K562 (cell line): ENCODE measurements around the gene ACP5. TPM values are rescaled to one million over a fixed set of nuclear protein-coding genes. Genes with fewer than 3 reads are reported as not detected.

Experiments
- AFF1 ChIP-seq, 2 experiments: fragments of 450-650 bp; IDR thresholded peaks; 2 replicates each; pipeline ENCODE4 v1.6.1; 2018; ENCODE audit warnings: mild to moderate bottlenecking in 2 of 2, low read depth in 1 of 2; ENCODE audit not compliant: partially characterized antibody in 2 of 2
- CCAR2 ChIP-seq: fragments of 200-400 bp; formaldehyde crosslinking; IDR thresholded peaks from 2 replicates; pipeline ENCODE4 v1.6.1; 2017; ENCODE audit warnings: mild to moderate bottlenecking, low read depth, low read length
- DDX20 ChIP-seq: fragments of 450-650 bp; IDR thresholded peaks from 2 replicates; pipeline ENCODE4 v1.6.1; 2016; ENCODE audit warnings: missing genetic modification characterization, low read depth, mild to moderate bottlenecking, missing compliant biosample characterization, moderate library complexity
- ETS1 ChIP-seq: conservative IDR thresholded peaks from 2 replicates; pipeline ENCODE4 v1.6.1; 2011; ENCODE audit warnings: low read depth, mild to moderate bottlenecking, low read length; ENCODE audit not compliant: control insufficient read depth
- RBBP5 ChIP-seq: fragments of 200-600 bp; sonication (generic); IDR thresholded peaks from 2 replicates; pipeline ENCODE4 v1.6.1; 2012; ENCODE audit warnings: borderline replicate concordance, mild to moderate bottlenecking, low read length, control low read depth, inconsistent platforms; ENCODE audit not compliant: insufficient read depth, poor library complexity, severe bottlenecking
- REST ChIP-seq, 2 experiments: fragments of 450-650 bp; formaldehyde crosslinking in 1 of 2; IDR thresholded peaks; 2 replicates each; pipeline versions ENCODE4 v1.4.0 to v1.6.1; 2014 to 2020; ENCODE audit warnings: mild to moderate bottlenecking in 2 of 2, borderline replicate concordance in 1 of 2, low read depth in 1 of 2
- SNIP1 ChIP-seq: fragments of 450-650 bp; IDR thresholded peaks from 2 replicates; pipeline ENCODE4 v1.7.1; 2017; ENCODE audit warnings: low read depth, mild to moderate bottlenecking
- WHSC1 ChIP-seq: IDR thresholded peaks from one replicate; pipeline ENCODE4 v1.6.1; 2012; ENCODE audit warnings: low read length, control low read depth, inconsistent platforms
- XRCC5 ChIP-seq: fragments of 200-400 bp; formaldehyde crosslinking; IDR thresholded peaks from 2 replicates; pipeline ENCODE4 v1.6.1; 2017; ENCODE audit warnings: low read depth, mild to moderate bottlenecking, low read length
- ZNF436 ChIP-seq: fragments of 250-450, 450-650 bp; sonication (Bioruptor Pico); formaldehyde crosslinking; IDR thresholded peaks from 2 replicates; pipeline ENCODE4 v1.7.0; 2020; ENCODE audit warnings: mild to moderate bottlenecking
- ZNF586 ChIP-seq: fragments of 450-650 bp; formaldehyde crosslinking; conservative IDR thresholded peaks from 2 replicates; pipeline ENCODE4 v1.4.0; 2020; ENCODE audit warnings: mild to moderate bottlenecking, moderate library complexity
- polyA plus RNA-seq, 8 experiments: library from polyadenylated mRNA; depleted of rRNA in 4 of 8; stranded (reverse) in 5 of 8; unstranded in 3 of 8; fragments of >200 nt; fragmentation: Nextera tagmentation in 2 of 8; fragmentation: Illumina TruSeq in 1 of 8; extraction: Ambion mirVana in 2 of 8; extraction: Trizol in 1 of 8; gene quantifications; 2 replicates each; pipeline versions ENCODE4 v1.2.1 to v1.2.3, GENCODE V29; 2011 to 2014; ENCODE audit warnings: inconsistent platforms in 1 of 8, missing spikeins in 1 of 8
- total RNA-seq, 7 experiments: library from RNA; depleted of rRNA in 6 of 7; stranded (reverse); fragments of >200 nt in 6 of 7; fragmentation: Illumina TruSeq in 2 of 7; extraction: Trizol in 2 of 7; gene quantifications; 2 replicates each; pipeline versions ENCODE4 v1.2.1 to v1.2.3, GENCODE V29; 2011 to 2021; ENCODE audit warnings: low replicate concordance in 1 of 7

ACP5 gene
- total and polyA plus RNA-seq, 9 of the 15 experiments (the other 6 are each of a cell fraction or from before 2014, with no cell fraction given) = 0.06 to 1.1 (median 0.31) TPM; not detected in 1

- TF ChIP-seq DDX20 (no peak), ETS1 (peak; percentile 61; the same call in 1 of the 2 replicates), SNIP1 (no peak), AFF1 (IDR thresholded peaks at IDR 0.05; ENCODE audit: low read depth in 1 of 2, partially characterized antibody in 2 of 2) (peak in 1 of 2 experiments; percentile 97), RBBP5 (peak; percentile 98), ZNF586 (CRISPR knock-in tag) (no peak), REST (IDR thresholded peaks at IDR 0.05; ENCODE audit: borderline replicate concordance) (peak; percentile 99), REST (CRISPR knock-in tag; IDR thresholded peaks at IDR 0.05; ENCODE audit: low read depth) (peak; percentile 96), WHSC1 (no peak), XRCC5 (no peak), CCAR2 (no peak), ZNF436 (no peak)
Measured at GRCh38 chr19:11528551-11529341, 48.7 kb downstream of the ACP5 start, which contains the start of gene ECSIT (continued).
